ENCODE measurements around the gene TRPM5. TPM values are rescaled to one million over a fixed set of nuclear protein-coding genes. Genes with fewer than 3 reads are reported as not detected.
A peak's percentile ranks its signal among the peaks of the same experiment; 100 is the strongest.

The TRPM5 gene
- total RNA-seq, 8 experiments from 2014 or later: 0.05 to 0.23 (median 0.15) TPM; not detected in 2

GRCh38 chr11:2435288-2436012, 8.9 kb downstream of the TRPM5 start:
- no peak for ATAC-seq (replicated peaks in 6 of 8)
- Histone ChIP-seq H3K4me3 (no peak overlapping the region), H3K4me1 (replicated peaks in 1 of 2) (no peaks in the 10 kb centered on the region), H3K27ac (no peak overlapping the region)
- 26 to 74% (median 54%) methylated on average over 1 to 7 of the region's 12 CpGs; no CpG with 5 or more reads in 4 of the 10 experiments for WGBS, 10 experiments
- in situ Hi-C loops (cut with MboI; ENCODE audit: low pct_unique_long_range_greater_than_20kb in 2 of 9, low sequenced_read_pairs in 9 of 9, unreplicated experiment in 9 of 9): loop anchor here in 3 of 9 experiments (10.0 to 25.0 kb wide), 4 partner anchors 79 to 452 kb away; partner anchors contain the start of gene CDKN1C (in 1 of the 3)

DNA sequence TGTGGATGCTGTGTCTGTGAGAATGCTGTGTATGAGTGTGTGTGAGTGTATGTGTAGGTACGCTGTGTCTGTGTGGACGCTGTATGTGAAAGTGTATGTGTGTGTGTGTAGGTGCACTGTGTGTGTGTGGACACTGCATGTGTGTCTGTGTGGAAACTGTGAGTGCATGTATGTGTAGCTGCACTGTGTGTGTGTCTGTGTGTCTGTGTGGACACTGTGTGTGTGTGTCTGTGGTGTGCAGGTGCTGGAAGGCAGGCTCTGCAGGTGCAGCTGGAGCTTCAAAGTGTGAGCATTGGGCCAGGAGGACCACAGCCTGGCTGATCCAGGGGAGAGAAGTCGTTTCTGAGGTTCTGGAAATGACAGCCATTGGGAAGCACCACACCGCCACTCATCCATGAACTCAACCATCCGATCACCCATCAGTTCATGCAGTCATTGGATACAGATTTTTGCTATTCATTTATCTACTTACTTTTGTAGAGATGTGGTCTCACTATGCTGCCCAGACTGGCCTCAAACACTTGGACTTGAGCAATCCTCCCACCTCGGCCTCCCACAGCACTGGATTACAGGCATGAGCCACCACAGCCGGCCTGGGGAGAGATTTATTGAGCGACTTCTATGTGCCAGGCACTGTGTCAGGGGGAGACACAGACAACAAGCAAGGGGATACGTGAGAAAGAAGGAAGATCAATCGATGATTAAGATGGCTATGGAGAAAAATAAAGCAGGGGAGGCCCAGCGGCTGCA, 9.6 kb downstream of the TRPM5 start:
- ATAC-seq (replicated peaks in 6 of 8): no peak
- Histone ChIP-seq H3K27ac (no peak overlapping the region), H3K4me3 (no peak overlapping the region), H3K4me1 (replicated peaks in 1 of 2) (no peaks in the 10 kb centered on the region)
- 30 to 92% (median 66%) methylated on average over 2 to 8 of the region's 11 CpGs; no CpG with 5 or more reads in 1 of the 10 experiments for WGBS, 10 experiments
- in situ Hi-C loops (cut with MboI; ENCODE audit: low pct_unique_long_range_greater_than_20kb in 2 of 9, low sequenced_read_pairs in 9 of 9, unreplicated experiment in 9 of 9): loop anchor here in 3 of 9 experiments (10.0 to 25.0 kb wide), 4 partner anchors 80 to 453 kb away; partner anchors contain the start of gene CDKN1C (in 1 of the 3)

DNA sequence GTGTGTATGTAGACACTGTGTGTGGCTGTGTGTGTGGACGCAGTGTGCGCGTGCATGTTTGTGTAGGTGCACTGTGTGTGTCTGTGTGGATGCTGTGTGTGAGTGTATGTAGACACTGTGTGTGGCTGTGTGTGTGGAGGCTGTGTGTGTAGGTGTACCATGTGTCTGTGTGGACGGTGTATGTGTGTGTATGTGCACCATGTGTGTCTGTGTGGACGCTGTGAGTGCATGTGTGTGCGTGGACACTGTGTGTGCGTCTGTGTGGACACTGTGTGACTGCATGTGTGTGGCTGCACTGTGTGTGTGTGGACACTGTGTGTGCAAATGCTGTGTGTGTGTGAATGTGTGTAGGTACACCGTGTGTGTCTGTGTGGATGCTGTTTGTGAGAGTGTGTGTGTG, 10.3 kb downstream of the TRPM5 start:
- H3K27ac ChIP-seq: no peak overlapping the region
- H3K4me3 ChIP-seq: no peak overlapping the region
- H3K4me1 ChIP-seq (replicated peaks in 1 of 2): no peaks in the 10 kb centered on the region
- ATAC-seq (replicated peaks in 6 of 8): no peak
- in situ Hi-C loops (cut with MboI; ENCODE audit: low pct_unique_long_range_greater_than_20kb in 2 of 9, low sequenced_read_pairs in 9 of 9, unreplicated experiment in 9 of 9): loop anchor here in 3 of 9 experiments (10.0 to 25.0 kb wide), 4 partner anchors 81 to 453 kb away; partner anchors contain the start of gene CDKN1C (in 1 of the 3)
- WGBS, 10 experiments: 20 to 93% (median 80%) methylated on average over 1 to 4 of the region's 8 CpGs; no CpG with 5 or more reads in 4 of the 10 experiments

DNA sequence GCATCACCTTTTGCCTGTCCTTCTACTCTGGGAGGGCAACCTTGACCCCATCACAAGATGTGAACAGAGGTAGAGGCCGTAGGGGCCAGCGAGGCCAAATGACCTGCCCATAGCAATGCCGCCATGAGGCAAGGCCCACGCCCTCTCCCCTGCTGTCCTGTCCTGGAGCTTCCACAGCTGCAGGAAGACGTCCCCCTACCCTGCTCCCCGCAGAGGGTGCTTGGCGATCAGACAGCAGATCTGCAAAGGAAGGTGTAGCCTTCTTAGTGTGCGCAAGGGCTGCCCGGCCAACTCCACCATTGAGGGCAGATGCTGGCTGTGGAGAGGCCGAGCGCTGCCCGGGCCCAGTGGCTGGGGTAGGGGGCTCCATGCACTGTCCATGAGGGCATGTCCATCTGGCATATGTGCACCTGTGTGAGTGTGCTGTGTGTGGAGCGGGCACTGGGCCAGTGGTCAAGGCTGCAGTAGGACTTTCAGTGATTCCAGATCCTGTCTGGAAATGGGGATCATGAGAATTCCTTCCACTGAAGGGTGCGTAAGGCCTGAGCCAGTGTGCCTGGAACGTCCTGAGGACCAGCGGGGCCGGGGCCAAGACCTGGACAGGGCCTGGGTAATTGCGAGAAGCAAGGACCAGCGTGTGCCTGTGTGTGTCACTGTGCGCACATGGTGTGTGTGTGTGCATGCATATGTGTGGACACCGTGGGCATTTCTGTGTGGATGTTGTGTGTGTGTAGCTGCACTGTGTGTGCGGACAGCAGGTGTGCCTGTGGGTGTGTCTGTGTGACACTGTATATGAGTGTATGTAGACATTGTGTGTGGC, 11.0 kb downstream of the TRPM5 start:
- H3K4me3 ChIP-seq: no peak overlapping the region
- WGBS, 10 experiments: 0 to 100% (median 68%) methylated on average over 1 to 14 of the region's 22 CpGs; no CpG with 5 or more reads in 3 of the 10 experiments
- no peak for ATAC-seq (replicated peaks in 6 of 8)
- H3K27ac ChIP-seq: no peak overlapping the region
- in situ Hi-C loops (cut with MboI; ENCODE audit: low pct_unique_long_range_greater_than_20kb in 2 of 9, low sequenced_read_pairs in 9 of 9, unreplicated experiment in 9 of 9): loop anchor here in 3 of 9 experiments (10.0 to 25.0 kb wide), 4 partner anchors 81 to 454 kb away; partner anchors contain the start of gene CDKN1C (in 1 of the 3)
- no peaks in the 10 kb centered on the region for H3K4me1 ChIP-seq (replicated peaks in 1 of 2)

DNA sequence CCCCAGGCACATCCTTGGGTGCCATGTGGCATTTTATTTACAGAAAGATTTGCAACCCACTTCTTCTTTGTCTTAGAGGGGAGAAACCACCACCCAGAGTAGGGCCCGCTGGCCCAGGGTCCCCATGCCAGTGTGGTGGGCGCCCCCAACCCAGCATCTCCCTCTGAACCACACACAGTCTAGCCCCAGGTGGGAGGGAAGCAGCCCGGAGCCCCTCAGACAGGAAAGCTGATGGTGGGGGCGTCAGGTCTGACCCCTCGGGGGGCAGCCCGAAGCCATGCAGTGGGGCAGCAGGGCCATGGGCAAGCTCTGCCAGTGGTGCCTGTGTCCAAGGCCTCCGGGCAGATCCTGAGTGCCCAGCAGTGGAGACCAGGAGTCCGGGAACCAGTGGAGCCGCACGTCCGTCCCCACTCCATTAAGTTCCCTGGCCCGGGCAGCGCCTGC, 11.7 kb downstream of the TRPM5 start:
- in situ Hi-C loops (cut with MboI; ENCODE audit: low pct_unique_long_range_greater_than_20kb in 2 of 9, low sequenced_read_pairs in 9 of 9, unreplicated experiment in 9 of 9): loop anchor here in 3 of 9 experiments (10.0 to 25.0 kb wide), 4 partner anchors 82 to 455 kb away; partner anchors contain the start of gene CDKN1C (in 1 of the 3)
- no peak overlapping the region for H3K27ac ChIP-seq
- WGBS, 10 experiments: 0 to 66% methylated on average over 1 to 5 of the region's 13 CpGs; no CpG with 5 or more reads in 8 of the 10 experiments
- H3K4me3 ChIP-seq: no peak overlapping the region
- ATAC-seq (replicated peaks in 6 of 8): no peak
- H3K4me1 ChIP-seq (replicated peaks in 1 of 2): no peaks in the 10 kb centered on the region

- in situ Hi-C loops (cut with MboI; ENCODE audit: low pct_unique_long_range_greater_than_20kb in 2 of 9, low sequenced_read_pairs in 9 of 9, unreplicated experiment in 9 of 9): loop anchor here in 3 of 9 experiments (10.0 to 25.0 kb wide), 4 partner anchors 83 to 455 kb away; partner anchors contain the start of gene CDKN1C (in 1 of the 3)
- Histone ChIP-seq H3K4me3 (no peak overlapping the region), H3K4me1 (replicated peaks in 1 of 2) (no peaks in the 10 kb centered on the region), H3K27ac (no peak overlapping the region)
- ATAC-seq (replicated peaks in 6 of 8): no peak
- 17 to 70% (median 48%) methylated on average over 1 to 7 of the region's 15 CpGs; no CpG with 5 or more reads in 5 of the 10 experiments for WGBS, 10 experiments
These were observed 12.1 kb downstream of the TRPM5 start for GRCh38 chr11:2432171-2432621.

- ATAC-seq (replicated peaks in 6 of 8): no peak
- Histone ChIP-seq H3K27ac (no peak overlapping the region), H3K4me3 (no peak overlapping the region), H3K4me1 (replicated peaks in 1 of 2) (no peaks in the 10 kb centered on the region)
- 20 to 100% (median 65%) methylated on average over 1 of the region's 1 CpG; no CpG with 5 or more reads in 6 of the 10 experiments for WGBS, 10 experiments
- in situ Hi-C loops (cut with MboI; ENCODE audit: low pct_unique_long_range_greater_than_20kb in 2 of 9, low sequenced_read_pairs in 9 of 9, unreplicated experiment in 9 of 9): loop anchor here in 3 of 9 experiments (10.0 to 25.0 kb wide), 4 partner anchors 83 to 456 kb away; partner anchors contain the start of gene CDKN1C (in 1 of the 3)
These were observed 12.9 kb downstream of the TRPM5 start for GRCh38 chr11:2431395-2431794.

- ATAC-seq (replicated peaks in 6 of 8): peak; percentile 51 to 99 (median 80)
- WGBS, 10 experiments: 31 to 75% (median 48%) methylated on average over 1 to 7 of the region's 8 CpGs; no CpG with 5 or more reads in 3 of the 10 experiments
- H3K4me3 ChIP-seq: no peak overlapping the region
- H3K4me1 ChIP-seq (replicated peaks in 1 of 2): no peaks in the 10 kb centered on the region
- in situ Hi-C loops (cut with MboI; ENCODE audit: low pct_unique_long_range_greater_than_20kb in 2 of 9, low sequenced_read_pairs in 9 of 9, unreplicated experiment in 9 of 9): loop anchor here in 3 of 9 experiments (5.0 to 25.0 kb wide), 4 partner anchors 104 to 466 kb away; partner anchors contain the start of gene CDKN1C (in 1 of the 3)
- H3K27ac ChIP-seq: no peak overlapping the region
These were observed 16.0 kb downstream of the TRPM5 start for GRCh38 chr11:2428322-2428795.

DNA sequence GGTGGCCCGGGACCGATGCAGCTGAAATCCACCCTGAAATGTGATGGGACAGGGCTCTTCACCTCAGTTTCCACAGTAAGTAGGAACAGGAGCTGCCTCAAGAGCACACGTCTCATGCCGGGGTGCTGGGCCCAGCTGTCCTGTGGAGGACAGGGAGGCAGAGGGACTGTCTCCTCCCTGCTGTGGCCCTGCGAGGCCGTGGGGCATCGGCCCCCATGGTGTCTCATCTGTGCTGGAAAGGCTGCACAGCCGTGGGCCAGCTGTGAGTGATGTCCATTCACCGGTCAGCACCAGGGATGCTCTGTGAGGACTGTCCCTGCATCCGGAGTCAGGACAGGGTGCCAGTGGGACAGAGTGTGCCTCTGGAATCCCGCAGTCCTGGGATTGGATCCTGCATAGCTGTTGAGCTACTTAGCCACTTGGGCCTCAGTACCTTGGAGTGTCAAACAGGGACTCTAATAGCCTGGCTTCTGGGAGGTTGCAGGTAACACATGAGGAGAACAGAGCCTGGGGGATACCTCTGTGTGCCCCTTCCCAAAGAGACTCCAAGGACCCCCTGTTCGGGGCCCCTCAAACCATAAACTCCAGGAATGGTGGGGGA, 16.5 kb downstream of the TRPM5 start:
- 0 to 79% (median 40%) methylated on average over 1 to 3 of the region's 12 CpGs; no CpG with 5 or more reads in 3 of the 10 experiments for WGBS, 10 experiments
- Histone ChIP-seq H3K4me1 (replicated peaks in 1 of 2) (no peaks in the 10 kb centered on the region), H3K27ac (no peak overlapping the region), H3K4me3 (no peak overlapping the region)
- in situ Hi-C loops (cut with MboI; ENCODE audit: low pct_unique_long_range_greater_than_20kb in 2 of 9, low sequenced_read_pairs in 9 of 9, unreplicated experiment in 9 of 9): loop anchor here in 3 of 9 experiments (5.0 to 25.0 kb wide), 4 partner anchors 104 to 467 kb away; partner anchors contain the start of gene CDKN1C (in 1 of the 3)
- ATAC-seq (replicated peaks in 6 of 8): peak in 5 of 8 experiments; percentile 6 to 37 (median 15)

GRCh38 chr11:2426826-2427521, 17.3 kb downstream of the TRPM5 start:
- ATAC-seq (replicated peaks in 6 of 8): peak in 2 of 8 experiments; percentile 11 to 13
- H3K4me3 ChIP-seq: no peak overlapping the region
- in situ Hi-C loops (cut with MboI; ENCODE audit: low pct_unique_long_range_greater_than_20kb in 2 of 9, low sequenced_read_pairs in 9 of 9, unreplicated experiment in 9 of 9): loop anchor here in 3 of 9 experiments (5.0 to 25.0 kb wide), 4 partner anchors 105 to 468 kb away; partner anchors contain the start of gene CDKN1C (in 1 of the 3)
- 60 to 87% (median 69%) methylated on average over 1 to 6 of the region's 14 CpGs; no CpG with 5 or more reads in 6 of the 10 experiments for WGBS, 10 experiments
- H3K4me1 ChIP-seq (replicated peaks in 1 of 2): no peaks in the 10 kb centered on the region
- no peak overlapping the region for H3K27ac ChIP-seq

DNA sequence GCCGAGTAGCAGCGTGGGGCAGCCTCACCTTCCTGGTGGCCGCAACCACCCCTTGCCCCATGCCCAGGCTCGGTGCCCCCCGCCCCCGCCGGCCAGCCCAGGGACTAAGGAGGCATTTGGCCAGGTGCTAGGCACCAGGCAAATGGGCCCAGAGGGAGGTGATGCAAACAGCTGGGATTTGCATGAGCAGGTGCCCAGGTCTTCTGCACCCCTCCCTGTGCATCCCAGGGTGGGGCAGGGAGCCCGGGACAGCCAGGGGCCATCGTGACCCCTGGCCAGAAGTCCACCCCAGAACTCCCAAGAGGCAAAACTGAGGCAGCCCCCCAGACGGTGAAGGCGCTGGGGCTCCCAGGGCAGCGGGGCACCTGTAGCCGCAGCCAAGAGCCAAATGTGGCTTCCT, 18.1 kb downstream of the TRPM5 start:
- H3K4me1 ChIP-seq (replicated peaks in 1 of 2): no peaks in the 10 kb centered on the region
- no peak overlapping the region for H3K4me3 ChIP-seq
- WGBS, 10 experiments: 66 to 100% methylated on average over 1 to 5 of the region's 13 CpGs; no CpG with 5 or more reads in 8 of the 10 experiments
- in situ Hi-C loops (cut with MboI; ENCODE audit: low pct_unique_long_range_greater_than_20kb in 2 of 9, low sequenced_read_pairs in 9 of 9, unreplicated experiment in 9 of 9): loop anchor here in 3 of 9 experiments (5.0 to 25.0 kb wide), 4 partner anchors 106 to 469 kb away; partner anchors contain the start of gene CDKN1C (in 1 of the 3)
- no peak for ATAC-seq (replicated peaks in 6 of 8)
- H3K27ac ChIP-seq: no peak overlapping the region

Measured in motor neuron (in vitro differentiated cells).